NCI-H187 treated with DMSO at 0.1 percent for 48 hours (cell line): ENCODE measurements around the gene CASZ1.

Experiments used
- DNase-seq: peaks from one replicate; lab custom pipeline; 2025; lab: John Stamatoyannopoulos, UW

Gene CASZ1

DNA sequence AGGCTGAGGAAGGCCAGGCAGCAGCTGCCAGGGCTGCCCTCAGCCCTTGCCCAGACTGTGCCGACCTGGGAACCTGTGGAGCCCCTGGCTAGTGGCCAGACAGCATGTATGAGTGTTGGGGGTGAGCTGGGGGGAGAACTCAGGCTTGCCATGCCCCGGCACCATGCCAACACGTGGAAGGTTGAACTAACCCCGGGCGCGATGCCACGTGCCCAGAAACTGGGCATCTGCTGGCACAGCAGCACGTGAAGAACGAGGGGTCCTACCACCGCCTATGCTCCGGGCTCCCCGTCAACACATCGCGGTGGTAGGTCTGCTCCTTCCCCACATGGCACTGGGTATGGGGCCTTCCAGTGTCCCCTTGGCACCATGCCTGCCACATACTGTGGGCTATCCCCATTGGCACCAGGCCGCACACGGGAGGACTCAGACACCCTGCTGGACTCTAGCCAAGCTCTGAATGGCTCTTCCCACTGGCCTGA, 68.7 kb downstream of the CASZ1 start:
- DNase-seq, result no peak

GRCh38 chr1:10726355-10726754, 70.1 kb downstream of the CASZ1 start:
- no peak for DNase-seq

GRCh38 chr1:10724948-10725847, 71.2 kb downstream of the CASZ1 start:
- DNase-seq, result no peak

- DNase-seq, result no peak
Measured at GRCh38 chr1:10724511-10724910, 71.9 kb downstream of the CASZ1 start.

DNA sequence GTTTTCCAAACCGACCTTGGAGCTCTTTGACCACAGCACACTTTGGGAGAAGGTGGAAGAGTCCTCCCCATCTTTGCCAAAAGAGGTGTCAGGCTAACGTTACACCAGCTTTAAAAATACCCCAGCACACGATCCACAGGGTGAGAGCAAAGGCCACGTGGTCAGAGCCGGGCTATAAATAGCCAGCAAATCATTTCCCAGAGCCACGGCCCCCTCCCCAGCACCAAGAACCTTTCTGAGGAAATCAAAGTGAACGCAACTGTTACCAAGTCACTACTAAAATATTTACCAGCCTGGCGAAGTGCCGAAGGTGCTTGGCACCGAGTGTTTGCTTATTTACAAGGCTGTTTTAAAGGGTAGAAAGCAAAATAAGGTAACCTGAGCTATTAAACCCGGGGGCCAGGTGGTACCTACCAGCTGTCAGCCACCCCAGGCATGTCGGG, 72.4 kb downstream of the CASZ1 start:
- DNase-seq, result no peak

GRCh38 chr1:10723317-10723716, 73.1 kb downstream of the CASZ1 start:
- no peak for DNase-seq

DNA sequence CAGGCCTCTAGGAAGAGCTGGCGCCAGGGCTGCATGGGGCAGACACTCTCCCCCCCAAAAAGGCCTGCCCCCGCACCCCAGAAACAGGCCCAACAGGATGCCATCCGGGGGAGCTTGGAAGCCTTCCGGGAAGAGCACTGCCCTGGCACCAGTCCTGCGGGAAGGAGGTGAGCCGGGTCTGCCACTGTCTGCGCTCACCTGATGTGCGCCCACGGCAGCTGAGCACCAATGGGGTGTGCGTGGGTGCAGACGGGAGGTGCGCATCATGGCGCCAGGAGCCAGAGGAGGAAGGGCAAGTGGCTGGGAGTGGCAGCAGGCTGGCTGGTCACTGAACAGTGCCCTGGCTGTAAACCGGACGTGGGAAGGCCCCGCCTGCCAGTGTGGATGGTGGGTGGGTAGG, 73.6 kb downstream of the CASZ1 start:
- DNase-seq, result no peak

- DNase-seq, result no peak
Measured at GRCh38 chr1:10721381-10722321, 74.8 kb downstream of the CASZ1 start.

- DNase-seq, result no peak
Measured at GRCh38 chr1:10720635-10721034, 75.8 kb downstream of the CASZ1 start.

GRCh38 chr1:10718083-10718415, 78.4 kb downstream of the CASZ1 start:
- DNase-seq, result no peak

DNA sequence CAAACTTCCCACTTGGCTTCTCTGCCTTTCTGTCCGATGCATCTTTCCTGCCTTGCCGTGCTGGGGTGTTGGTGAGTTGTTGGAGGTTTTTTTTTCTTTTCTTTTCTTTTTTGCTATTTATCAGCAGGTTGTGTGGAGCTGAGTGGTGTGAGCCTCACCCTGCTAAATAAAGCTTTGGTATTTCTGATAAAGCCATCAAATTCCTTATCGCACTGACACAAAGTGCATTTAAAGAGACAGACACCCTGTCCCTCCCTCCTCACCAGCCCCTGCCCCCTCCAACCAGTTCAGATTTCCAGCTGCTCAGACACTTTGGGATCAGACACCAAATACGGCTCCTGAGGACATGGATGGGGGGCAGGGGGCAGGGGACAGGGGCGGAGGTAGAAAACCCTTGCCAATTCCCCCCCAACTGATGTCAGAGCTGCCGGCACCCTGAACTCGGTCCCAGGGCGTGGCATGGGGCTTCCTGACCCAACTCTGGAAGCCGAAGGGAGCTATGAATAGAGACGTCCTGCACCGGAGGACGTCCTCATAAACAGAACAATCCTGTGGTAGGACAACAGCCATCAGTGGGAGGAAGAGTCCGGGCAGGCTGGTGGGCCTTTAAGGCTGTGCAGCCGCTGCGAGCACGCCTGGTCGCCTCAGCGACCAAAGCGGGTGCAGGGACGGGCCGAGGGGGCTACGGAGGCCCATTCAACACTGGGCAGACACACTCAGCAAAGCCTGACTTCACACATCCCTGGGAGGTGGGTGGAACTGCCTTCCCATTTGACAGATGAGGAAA, 79.0 kb downstream of the CASZ1 start:
- no peak for DNase-seq

DNA sequence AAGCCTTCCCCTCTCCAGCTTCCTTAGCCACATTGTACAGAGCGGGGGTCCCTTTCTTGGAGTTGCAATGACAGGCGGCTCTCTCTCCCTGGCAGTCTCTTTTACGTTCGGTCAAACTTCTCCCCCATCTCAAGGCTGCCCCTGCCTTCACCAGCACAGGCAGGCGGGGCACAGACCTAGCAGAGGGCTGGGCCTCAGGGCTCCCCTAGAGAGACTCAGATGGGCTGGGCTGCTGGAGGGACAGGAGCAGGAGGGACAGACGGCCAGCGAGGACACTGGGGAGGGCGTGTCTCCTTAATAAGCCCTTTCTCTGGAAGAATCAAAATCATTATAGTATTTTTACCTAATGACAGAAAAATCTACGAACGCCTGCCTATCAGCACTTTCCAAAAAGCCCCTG, 79.6 kb downstream of the CASZ1 start:
- DNase-seq, result no peak

GRCh38 chr1:10714337-10715114, 81.9 kb downstream of the CASZ1 start:
- DNase-seq, result no peak

GRCh38 chr1:10713614-10714013, 82.8 kb downstream of the CASZ1 start:
- no peak for DNase-seq

- no peak for DNase-seq
Measured at GRCh38 chr1:10712568-10713362, 83.7 kb downstream of the CASZ1 start.

DNA sequence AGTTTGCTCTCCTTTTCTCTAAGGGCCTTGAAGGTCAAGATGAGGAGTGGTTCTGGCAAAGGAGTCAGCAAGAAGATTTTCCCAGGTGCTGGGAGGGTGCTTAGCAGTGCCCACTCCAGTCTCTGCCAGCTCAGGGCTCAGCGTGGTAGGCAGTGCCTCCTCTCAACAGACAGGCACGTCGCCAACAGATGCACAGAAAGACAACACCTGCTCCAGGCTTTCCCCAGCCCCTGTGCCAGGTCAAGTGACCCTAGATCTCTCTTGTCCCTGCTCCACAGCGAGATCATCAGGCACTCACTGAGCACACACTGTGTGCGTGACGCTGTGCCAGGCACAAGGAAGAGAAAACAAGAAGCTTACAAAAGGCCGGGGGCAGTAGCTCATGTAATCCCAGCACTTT, 86.0 kb downstream of the CASZ1 start:
- no peak for DNase-seq

DNA sequence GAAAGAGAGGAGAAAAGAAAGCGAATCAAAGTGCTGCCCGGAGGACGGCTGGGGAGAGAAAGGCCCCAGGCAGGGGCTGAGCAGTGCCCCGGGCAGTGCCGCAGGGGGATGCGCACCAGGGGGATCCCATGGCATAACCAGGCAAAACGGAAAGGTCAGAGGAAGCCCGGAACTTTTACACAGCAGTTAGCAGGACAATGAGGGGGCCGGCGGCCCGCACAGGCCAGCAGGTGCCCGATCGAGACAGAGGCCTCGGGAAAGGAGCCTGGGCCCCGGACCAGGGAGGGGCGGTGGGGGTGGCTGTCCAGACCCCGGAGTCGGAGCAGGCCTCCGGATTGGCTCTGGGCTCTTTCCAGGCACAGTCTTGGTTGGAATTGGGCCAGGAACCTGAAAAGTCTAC, 86.8 kb downstream of the CASZ1 start:
- no peak for DNase-seq

GRCh38 chr1:10709165-10709564, 87.3 kb downstream of the CASZ1 start:
- no peak for DNase-seq

DNA sequence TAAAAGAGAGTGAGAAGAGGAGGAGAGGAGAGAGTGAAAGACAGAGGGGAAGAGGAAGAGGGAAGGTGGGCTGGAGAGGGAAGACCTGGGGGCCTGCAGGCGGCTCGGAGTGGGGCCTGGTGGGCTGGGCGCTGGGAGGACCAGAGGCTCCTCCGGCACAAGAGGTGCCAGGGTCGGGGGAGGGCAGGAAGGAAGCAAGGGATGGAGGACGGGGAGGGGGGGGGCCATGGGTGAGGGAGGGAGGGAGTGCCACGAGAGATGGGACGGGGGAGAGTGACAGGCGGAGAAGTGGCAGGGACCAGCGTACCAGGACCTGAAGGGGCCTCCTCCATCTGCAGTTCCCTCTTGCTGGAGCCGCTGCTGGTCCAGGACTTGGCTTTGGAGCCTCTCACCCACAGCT, 87.7 kb downstream of the CASZ1 start:
- DNase-seq, result no peak

DNA sequence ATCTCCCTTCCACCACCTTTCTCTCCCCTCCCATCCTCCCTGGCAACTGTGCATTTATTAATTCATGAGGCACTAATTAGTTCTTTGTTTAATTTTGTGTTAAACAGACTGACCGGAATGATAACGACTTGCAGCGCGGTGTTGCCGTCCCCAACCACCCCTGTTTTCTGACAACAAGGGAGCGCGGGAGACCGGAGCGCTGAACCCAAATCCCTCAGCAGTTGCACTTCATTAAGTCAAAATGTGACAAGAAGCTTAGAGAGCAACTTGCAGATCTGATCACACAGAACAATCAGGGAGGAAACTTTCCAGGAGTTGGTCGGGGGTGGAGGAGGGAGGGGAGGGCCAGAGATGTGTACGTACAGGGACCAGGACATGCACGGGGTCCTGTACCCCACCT, 89.2 kb downstream of the CASZ1 start:
- DNase-seq, result no peak
